Activated CD4-positive, alpha-beta T cell treated with anti-CD3 and anti-CD28 coated beads, Interleukin-2, amount 50 U/mL, for 16 hours (primary cell): Measurements from ENCODE around the gene CHST6.
"Not testable (repeated sequence)": the region's sequence is repeated elsewhere in the genome, so short reads cannot be mapped to it uniquely, and the experiment has no call there.

Experiments
- DNase-seq: peaks from one replicate; pipeline ENCODE4 v3.0.0-alpha.2; 2020

Gene CHST6

GRCh38 chr16:75502916-75503605 lies 7.8 kb upstream of the CHST6 start:
- DNase-seq: no peak

GRCh38 chr16:75501820-75502219 lies 6.6 kb upstream of the CHST6 start:
- DNase-seq: not testable (repeated sequence)

GRCh38 chr16:75501359-75501758 lies 6.1 kb upstream of the CHST6 start:
- DNase-seq: no peak

GRCh38 chr16:75498605-75499322 lies 3.5 kb upstream of the CHST6 start:
- DNase-seq: not testable (repeated sequence)

GRCh38 chr16:75497558-75497957 lies 2.3 kb upstream of the CHST6 start:
- no peak for DNase-seq

GRCh38 chr16:75494661-75495075 lies 573 bp downstream of the CHST6 start:
- DNase-seq: no peak

GRCh38 chr16:75494184-75494583 lies 1.1 kb downstream of the CHST6 start:
- no peak for DNase-seq

GRCh38 chr16:75491876-75492275 lies 3.4 kb downstream of the CHST6 start:
- no peak for DNase-seq

- no peak for DNase-seq
These were observed 6.9 kb downstream of the CHST6 start for GRCh38 chr16:75488322-75488721.

GRCh38 chr16:75486676-75487313 lies 8.4 kb downstream of the CHST6 start:
- no peak for DNase-seq

- no peak for DNase-seq
These were observed 9.1 kb downstream of the CHST6 start for GRCh38 chr16:75486014-75486675.

- DNase-seq: no peak
These were observed 9.8 kb downstream of the CHST6 start for GRCh38 chr16:75485230-75486013.

GRCh38 chr16:75483222-75483621 lies 12.0 kb downstream of the CHST6 start:
- no peak for DNase-seq

GRCh38 chr16:75482434-75483205 lies 12.6 kb downstream of the CHST6 start:
- no peak for DNase-seq

GRCh38 chr16:75481475-75481874 lies 13.8 kb downstream of the CHST6 start:
- no peak for DNase-seq

- no peak for DNase-seq
These were observed 15.7 kb downstream of the CHST6 start for GRCh38 chr16:75479421-75479990.

- DNase-seq: no peak
These were observed 16.5 kb downstream of the CHST6 start for GRCh38 chr16:75478480-75479345.

- no peak for DNase-seq
These were observed 17.4 kb downstream of the CHST6 start for GRCh38 chr16:75477680-75478473.

GRCh38 chr16:75476817-75477216 lies 18.4 kb downstream of the CHST6 start:
- DNase-seq: no peak

GRCh38 chr16:75475420-75475847 lies 19.8 kb downstream of the CHST6 start:
- DNase-seq: no peak
